H1 (cell line): ENCODE data around the gene PRKCH. TPM values are rescaled to one million over a fixed set of nuclear protein-coding genes. Genes with fewer than 3 reads are reported as not detected.

ENCODE experiments used
- CTCF ChIA-PET: fragments of 300-600 bp; sonication (Branson Sonifier 250); formaldehyde crosslinking; loops from one replicate; lab custom pipeline; 2021; ENCODE audit not compliant: partially characterized antibody; lab: Charles Lee
- POLR2A ChIA-PET: fragments of 300-600 bp; sonication (Branson Sonifier 250); formaldehyde crosslinking; loops from one replicate; lab custom pipeline; 2021; ENCODE audit warnings: inconsistent platforms; ENCODE audit not compliant: partially characterized antibody; lab: Charles Lee
- DNase-seq, 2 experiments: peaks; one replicate each; pipeline versions ENCODE4 v3.0.0 to v3.0.0-alpha.2; 2010 to 2022; ENCODE audit warnings: low spot score in 2 of 2, low read depth in 1 of 2, mixed read lengths in 1 of 2
- FAIRE-seq: peaks from 2 replicates; lab custom pipeline; 2011; peaks lifted over from hg19 to GRCh38; lab: Jason Lieb, UNC
- H2AFZ ChIP-seq: 2 replicates; pipeline ENCODE4 v1.8.1; 2012; ENCODE audit warnings: low read length, inconsistent platforms
- H2AK5ac ChIP-seq: 2 replicates; pipeline ENCODE4 v1.6.1; 2013; ENCODE audit warnings: low read depth, low read length
- H2BK120ac ChIP-seq: replicated peaks from 2 replicates; pipeline ENCODE3; 2013; ENCODE audit warnings: low read depth, low read length, inconsistent platforms
- H2BK12ac ChIP-seq: 2 replicates; pipeline ENCODE4 v1.6.1; 2013; ENCODE audit warnings: low read depth, low read length
- H2BK15ac ChIP-seq: 2 replicates; pipeline ENCODE4 v1.6.1; 2013; ENCODE audit warnings: low read length
- H2BK20ac ChIP-seq: 2 replicates; pipeline ENCODE4 v1.6.1; 2013; ENCODE audit warnings: low read length
- H2BK5ac ChIP-seq: 2 replicates; pipeline ENCODE4 v1.6.1; 2013; ENCODE audit warnings: low read depth, low read length
- H3K14ac ChIP-seq: 2 replicates; pipeline ENCODE4 v1.6.1; 2013; ENCODE audit warnings: inconsistent platforms; ENCODE audit not compliant: insufficient read length
- H3K18ac ChIP-seq: 2 replicates; pipeline ENCODE4 v1.6.1; 2013; ENCODE audit warnings: low read length; ENCODE audit errors: extremely low read depth
- H3K23ac ChIP-seq: 2 replicates; pipeline ENCODE4 v1.6.1; 2013; ENCODE audit warnings: inconsistent platforms; ENCODE audit not compliant: insufficient read length
- H3K23me2 ChIP-seq: 2 replicates; pipeline ENCODE4 v1.6.1; 2013; ENCODE audit warnings: low read depth, low read length
- H3K27ac ChIP-seq: 2 replicates; pipeline ENCODE4 v1.6.1; 2011; ENCODE audit warnings: low read depth, low read length, inconsistent platforms
- H3K27me3 ChIP-seq, 4 experiments: replicated peaks in 1 of 4; 1 replicate in 1 of 4; 2 replicates in 3 of 4; pipeline versions ENCODE4 v1.6.1 to v1.8.1; 2011 to 2013; ENCODE audit warnings: low read length in 3 of 4, mild to moderate bottlenecking in 3 of 4, inconsistent platforms in 2 of 4, mixed read lengths in 2 of 4, moderate library complexity in 1 of 4; ENCODE audit not compliant: control insufficient read depth in 3 of 4, insufficient read depth in 3 of 4; ENCODE audit errors: extremely low read depth in 1 of 4
- H3K36me3 ChIP-seq, 4 experiments: 2 replicates each; pipeline versions ENCODE4 v1.6.1 to v1.8.1; 2011 to 2013; ENCODE audit warnings: mild to moderate bottlenecking in 4 of 4, low read length in 3 of 4, moderate library complexity in 2 of 4, control low read depth in 1 of 4, inconsistent platforms in 1 of 4; ENCODE audit not compliant: insufficient read depth in 4 of 4, control insufficient read depth in 2 of 4
- H3K4ac ChIP-seq: replicated peaks from 2 replicates; pipeline ENCODE3; 2013; ENCODE audit warnings: low read length, low read depth, mixed read lengths, inconsistent platforms; ENCODE audit not compliant: insufficient read length
- H3K4me1 ChIP-seq, 4 experiments: replicated peaks in 1 of 4; 1 replicate in 1 of 4; 2 replicates in 3 of 4; pipeline versions ENCODE4 v1.6.1 to v1.8.1; 2011 to 2013; ENCODE audit warnings: low read length in 3 of 4, inconsistent platforms in 2 of 4, mixed read lengths in 1 of 4; ENCODE audit not compliant: insufficient read depth in 4 of 4, control insufficient read depth in 3 of 4
- H3K4me2 ChIP-seq, 2 experiments: 2 replicates each; pipeline versions ENCODE4 v1.6.1 to v1.8.1; 2011 to 2013; ENCODE audit warnings: low read depth in 2 of 2, low read length in 2 of 2, control low read depth in 1 of 2, inconsistent platforms in 1 of 2, mild to moderate bottlenecking in 1 of 2; ENCODE audit not compliant: insufficient read depth in 1 of 2
- H3K4me3 ChIP-seq, 4 experiments: fragments of 200-600, 300-600 bp in 1 of 4; sonication (generic), shearing (Covaris generic), sonication (Bioruptor Twin) in 1 of 4; 2 replicates each; pipeline versions ENCODE4 v1.5.1 to v1.8.1; 2011 to 2016; ENCODE audit warnings: low read length in 4 of 4, low read depth in 3 of 4, control low read depth in 2 of 4, inconsistent platforms in 2 of 4, mild to moderate bottlenecking in 2 of 4, mixed read lengths in 1 of 4, moderate library complexity in 1 of 4; ENCODE audit not compliant: insufficient read depth in 2 of 4; ENCODE audit errors: extremely low read depth in 1 of 4
- H3K56ac ChIP-seq: replicated peaks from 2 replicates; pipeline ENCODE3; 2013; ENCODE audit warnings: low read depth, mild to moderate bottlenecking, mixed read lengths, low read length, inconsistent platforms; ENCODE audit not compliant: insufficient read length
- H3K79me1 ChIP-seq: 2 replicates; pipeline ENCODE4 v1.6.1; 2013; ENCODE audit warnings: low read depth, low read length, control low read depth
- H3K79me2 ChIP-seq, 2 experiments: 2 replicates each; pipeline versions ENCODE4 v1.6.1 to v1.8.1; 2012 to 2013; ENCODE audit warnings: low read length in 2 of 2, mild to moderate bottlenecking in 2 of 2, inconsistent platforms in 1 of 2; ENCODE audit not compliant: insufficient read depth in 2 of 2, control insufficient read depth in 1 of 2
- H3K9ac ChIP-seq, 4 experiments: replicated peaks in 1 of 4; 1 replicate in 1 of 4; 2 replicates in 3 of 4; pipeline versions ENCODE4 v1.6.1 to v1.8.1; 2011 to 2013; ENCODE audit warnings: low read depth in 3 of 4, low read length in 3 of 4, control low read depth in 2 of 4, mild to moderate bottlenecking in 2 of 4, moderate library complexity in 2 of 4, inconsistent platforms in 1 of 4; ENCODE audit errors: extremely low read depth in 1 of 4
- H3K9me3 ChIP-seq, 2 experiments: 2 replicates each; pipeline versions ENCODE4 v1.6.1 to v1.8.1; 2012 to 2013; ENCODE audit warnings: mild to moderate bottlenecking in 2 of 2, moderate library complexity in 2 of 2, control low read depth in 1 of 2, inconsistent platforms in 1 of 2, low read depth in 1 of 2, low read length in 1 of 2, mixed read lengths in 1 of 2; ENCODE audit not compliant: insufficient read depth in 2 of 2
- H4K20me1 ChIP-seq, 2 experiments: replicated peaks in 1 of 2; 2 replicates each; pipeline versions ENCODE3 to v1.8.1; 2011 to 2013; ENCODE audit warnings: inconsistent platforms in 2 of 2, low read length in 2 of 2, mild to moderate bottlenecking in 1 of 2; ENCODE audit not compliant: insufficient read depth in 2 of 2, control insufficient read depth in 1 of 2
- H4K5ac ChIP-seq: 2 replicates; pipeline ENCODE4 v1.6.1; 2013; ENCODE audit warnings: low read length, low read depth, mixed read lengths, inconsistent platforms; ENCODE audit not compliant: insufficient read length
- H4K8ac ChIP-seq: 2 replicates; pipeline ENCODE4 v1.8.0; 2013; ENCODE audit warnings: mild to moderate bottlenecking, moderate library complexity, low read length, inconsistent platforms; ENCODE audit not compliant: insufficient read depth; ENCODE audit errors: extremely low read depth
- H4K91ac ChIP-seq: replicated peaks from 2 replicates; pipeline ENCODE3; 2013; ENCODE audit warnings: low read length, mixed read lengths, inconsistent platforms; ENCODE audit not compliant: insufficient read length
- CBX8 ChIP-seq: fragments of 300-800, 300-1000 bp; sonication (generic); IDR thresholded peaks from 2 replicates; pipeline ENCODE4 v1.7.1; 2016; ENCODE audit warnings: low read depth, low read length, borderline replicate concordance
- CHD1 ChIP-seq: IDR thresholded peaks from 2 replicates; pipeline ENCODE4 v1.6.1; 2012; ENCODE audit warnings: low read depth, low read length, improper control_type of control experiment
- EP300 ChIP-seq, 2 experiments: IDR thresholded peaks; 1 replicate in 1 of 2; 2 replicates in 1 of 2; pipeline ENCODE4 v1.6.1; 2011 to 2012; ENCODE audit warnings: low read depth in 2 of 2, low read length in 2 of 2, mild to moderate bottlenecking in 2 of 2, borderline replicate concordance in 1 of 2, inconsistent platforms in 1 of 2, moderate library complexity in 1 of 2
- FOSL1 ChIP-seq: IDR thresholded peaks from 2 replicates; pipeline ENCODE4 v1.6.1; 2011; ENCODE audit warnings: mild to moderate bottlenecking, low read depth, low read length, moderate library complexity; ENCODE audit not compliant: insufficient read depth
- MAFK ChIP-seq: IDR thresholded peaks from 2 replicates; pipeline ENCODE4 v1.6.1; 2012; ENCODE audit warnings: low read depth, mild to moderate bottlenecking, improper control_type of control experiment, low read length
- SP1 ChIP-seq: IDR thresholded peaks from 2 replicates; pipeline ENCODE4 v1.6.1; 2011; ENCODE audit warnings: low read depth, low read length
- WGBS, 2 experiments: shearing (Covaris generic) in 1 of 2; methylation state at CpG; one replicate each; pipeline versions ENCODE4 v1.1.6 to v1.1.7; 2013 to 2015; ENCODE audit warnings: low lambda C conversion rate in 2 of 2, mixed read lengths in 2 of 2, inconsistent platforms in 1 of 2, low coverage in 1 of 2, missing lambda C conversion rate in 1 of 2; ENCODE audit not compliant: insufficient replicate concordance in 2 of 2, insufficient coverage in 1 of 2, insufficient read length in 1 of 2; ENCODE audit errors: extremely low coverage in 1 of 2, missing lambda C conversion rate in 1 of 2; 5-methylcytosine and 5-hydroxymethylcytosine counted together
- polyA plus RNA-seq, 7 experiments: library from polyadenylated mRNA; depleted of rRNA in 3 of 7; stranded (reverse) in 5 of 7; unstranded in 2 of 7; fragments of >200 nt in 5 of 7; fragments of 200-250 nt in 2 of 7; gene quantifications; 1 replicate in 5 of 7; 2 replicates in 1 of 7; 4 replicates in 1 of 7; pipeline versions ENCODE4 v1.2.1 to v1.2.3, GENCODE V29; 2011 to 2013; ENCODE audit warnings: missing spikeins in 2 of 7, mixed read lengths in 2 of 7
- total RNA-seq: library from RNA; stranded (reverse); fragmentation: NEBNext Ultra II Directional; extraction: Animal tissue kit (Norgen Biotek cat#: 25700); gene quantifications from 2 replicates; pipeline ENCODE4 v1.2.1, GENCODE V29; 2021

PRKCH gene
- total and polyA plus RNA-seq, 2 of the 8 experiments (the other 6 are each of a cell fraction or from before 2014, with no cell fraction given) = 6.4 to 7.0 TPM

- H2AK5ac ChIP-seq = no peak overlapping the region
- H3K79me2 ChIP-seq = no peaks in the 10 kb centered on the region
- DNase-seq (no peak), FAIRE-seq (no peak)
- H3K4me2 ChIP-seq = no peak overlapping the region
- H3K23me2 ChIP-seq = no peaks in the 10 kb centered on the region
- no peak overlapping the region for H2AFZ ChIP-seq
- H2BK120ac ChIP-seq = no peak overlapping the region
- POLR2A ChIA-PET = interaction anchor here (1.5 to 3.2 kb wide), 2 partner anchors 8 to 27 kb away, joined by 4 to 11 read pairs; no protein-coding TSS in a partner anchor
- no peak overlapping the region for H3K18ac ChIP-seq
- CTCF ChIA-PET = interaction anchor here (0.7 to 3.6 kb wide), 6 partner anchors 9 to 39 kb away, joined by 3 to 17 read pairs (median 4); no protein-coding TSS in a partner anchor
- no peak overlapping the region for H3K23ac ChIP-seq
- no peak overlapping the region for H3K56ac ChIP-seq
- H3K9me3 ChIP-seq = no peaks in the 10 kb centered on the region
- no peak overlapping the region for H3K4ac ChIP-seq
- H4K91ac ChIP-seq = no peak overlapping the region
- H4K8ac ChIP-seq = no peak overlapping the region
- H3K27me3 ChIP-seq = no peaks in the 10 kb centered on the region
- H3K79me1 ChIP-seq = no peaks in the 10 kb centered on the region
- 81% methylated on average over 1 of the region's 1 CpG; no CpG with 5 or more reads in 1 of the 2 experiments for WGBS, 2 experiments
- H3K27ac ChIP-seq = no peak overlapping the region
- H3K36me3 ChIP-seq = no peaks in the 10 kb centered on the region; a peak in 1 of 8 replicates
- no peak overlapping the region for H2BK15ac ChIP-seq
- H2BK12ac ChIP-seq = no peak overlapping the region
- H3K4me1 ChIP-seq = peaks cover 2 to 9% (median 5%) of the 10 kb centered on the region in 4 experiments; a peak in 5 of 7 replicates
- no peaks in the 10 kb centered on the region for H4K20me1 ChIP-seq
- no peak overlapping the region for H2BK20ac ChIP-seq
- H3K14ac ChIP-seq = no peak overlapping the region
- no peak overlapping the region for H3K4me3 ChIP-seq
- no peak overlapping the region for H3K9ac ChIP-seq
- H4K5ac ChIP-seq = no peak overlapping the region
- no peak overlapping the region for H2BK5ac ChIP-seq
- TF ChIP-seq CBX8 = no peak
- TF ChIP-seq MAFK = no peak
- no peak for TF ChIP-seq FOSL1
- TF ChIP-seq EP300 (IDR thresholded peaks at IDR 0.05; ENCODE audit: borderline replicate concordance in 1 of 2, low read depth in 2 of 2, low read length in 2 of 2) = no peak
- no peak for TF ChIP-seq SP1
- TF ChIP-seq CHD1 = no peak
These were observed 172.6 kb downstream of the PRKCH start for GRCh38 chr14:61494018-61494417.
